PFSK-1 (cell line): ENCODE measurements around the gene PLCL2.

Experiments
- POLR2AphosphoS5 ChIP-seq: IDR thresholded peaks from 2 replicates; pipeline ENCODE4 v1.6.1; 2012; ENCODE audit warnings: low read depth, mild to moderate bottlenecking, control low read depth, low read length, moderate library complexity
- TAF1 ChIP-seq: IDR thresholded peaks from 2 replicates; pipeline ENCODE4 v1.6.1; 2012; ENCODE audit warnings: low read length, control low read depth, borderline replicate concordance; ENCODE audit not compliant: insufficient read depth
- TF ChIP-seq, protein P1 (sequence below), 2 experiments: IDR thresholded peaks; 2 replicates each; pipeline versions ENCODE4 v1.6.1 to v1.8.0; 2011 to 2012; ENCODE audit warnings: low read depth in 2 of 2, low read length in 2 of 2, control low read depth in 1 of 2, inconsistent platforms in 1 of 2, mild to moderate bottlenecking in 1 of 2, moderate library complexity in 1 of 2; ENCODE audit not compliant: insufficient read depth in 1 of 2

DNA sequence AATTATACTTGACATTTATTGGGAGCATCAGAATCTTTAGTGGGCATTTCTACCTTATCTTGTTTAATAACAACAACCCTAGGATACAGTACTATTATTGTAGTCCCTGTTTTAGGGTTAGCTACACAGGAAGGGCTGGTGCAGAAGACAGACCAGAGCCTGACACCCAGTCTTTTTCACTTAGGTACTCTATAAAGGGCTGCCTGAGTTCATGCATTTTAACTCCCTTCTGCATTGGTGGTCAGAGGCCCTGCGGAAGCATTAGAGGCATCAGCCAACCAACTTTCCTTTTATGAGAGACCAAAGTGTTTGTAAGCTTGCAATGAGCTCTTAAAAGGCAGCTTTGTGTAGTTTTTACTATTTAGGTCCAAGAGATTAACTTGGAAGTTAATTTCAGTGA, 105.4 kb downstream of the PLCL2 start:
- TF ChIP-seq POLR2AphosphoS5 = no peak
- TF ChIP-seq, protein P1, sequence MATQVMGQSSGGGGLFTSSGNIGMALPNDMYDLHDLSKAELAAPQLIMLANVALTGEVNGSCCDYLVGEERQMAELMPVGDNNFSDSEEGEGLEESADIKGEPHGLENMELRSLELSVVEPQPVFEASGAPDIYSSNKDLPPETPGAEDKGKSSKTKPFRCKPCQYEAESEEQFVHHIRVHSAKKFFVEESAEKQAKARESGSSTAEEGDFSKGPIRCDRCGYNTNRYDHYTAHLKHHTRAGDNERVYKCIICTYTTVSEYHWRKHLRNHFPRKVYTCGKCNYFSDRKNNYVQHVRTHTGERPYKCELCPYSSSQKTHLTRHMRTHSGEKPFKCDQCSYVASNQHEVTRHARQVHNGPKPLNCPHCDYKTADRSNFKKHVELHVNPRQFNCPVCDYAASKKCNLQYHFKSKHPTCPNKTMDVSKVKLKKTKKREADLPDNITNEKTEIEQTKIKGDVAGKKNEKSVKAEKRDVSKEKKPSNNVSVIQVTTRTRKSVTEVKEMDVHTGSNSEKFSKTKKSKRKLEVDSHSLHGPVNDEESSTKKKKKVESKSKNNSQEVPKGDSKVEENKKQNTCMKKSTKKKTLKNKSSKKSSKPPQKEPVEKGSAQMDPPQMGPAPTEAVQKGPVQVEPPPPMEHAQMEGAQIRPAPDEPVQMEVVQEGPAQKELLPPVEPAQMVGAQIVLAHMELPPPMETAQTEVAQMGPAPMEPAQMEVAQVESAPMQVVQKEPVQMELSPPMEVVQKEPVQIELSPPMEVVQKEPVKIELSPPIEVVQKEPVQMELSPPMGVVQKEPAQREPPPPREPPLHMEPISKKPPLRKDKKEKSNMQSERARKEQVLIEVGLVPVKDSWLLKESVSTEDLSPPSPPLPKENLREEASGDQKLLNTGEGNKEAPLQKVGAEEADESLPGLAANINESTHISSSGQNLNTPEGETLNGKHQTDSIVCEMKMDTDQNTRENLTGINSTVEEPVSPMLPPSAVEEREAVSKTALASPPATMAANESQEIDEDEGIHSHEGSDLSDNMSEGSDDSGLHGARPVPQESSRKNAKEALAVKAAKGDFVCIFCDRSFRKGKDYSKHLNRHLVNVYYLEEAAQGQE (IDR thresholded peaks at IDR 0.05; ENCODE audit: insufficient read depth in 1 of 2, low read depth in 2 of 2, low read length in 2 of 2) = no peak
- TF ChIP-seq TAF1 = no peak
